ENCODE measurements around the gene SPATA18. TPM values are rescaled to one million over a fixed set of nuclear protein-coding genes. Genes with fewer than 3 reads are reported as not detected.

Gene SPATA18
- total and polyA plus RNA-seq, 4 donors: 0.03 to 1.1 (median 0.40) TPM

- TF ChIP-seq HNF4A (conservative IDR thresholded peaks at IDR 0.05) (no peak), FOXA2 (IDR thresholded peaks at IDR 0.05) (no peak), EGR1 (IDR thresholded peaks at IDR 0.05; ENCODE audit: low read depth in 2 of 2) (no peak), ATF3 (IDR thresholded peaks at IDR 0.05) (no peak), RXRA (IDR thresholded peaks at IDR 0.05) (no peak), REST (IDR thresholded peaks at IDR 0.05) (no peak), NR2F2 (IDR thresholded peaks at IDR 0.05) (no peak), FOXA1 (IDR thresholded peaks at IDR 0.05) (no peak), ZBTB33 (IDR thresholded peaks at IDR 0.05) (no peak), MAX (IDR thresholded peaks at IDR 0.05) (no peak)
- Histone ChIP-seq H3K9ac (ENCODE audit: low read depth in 1 of 2, low read length in 2 of 2) (no peak overlapping the region), H3K27me3 (ENCODE audit: control insufficient read depth in 4 of 4, insufficient read depth in 4 of 4, low read length in 3 of 4) (no peaks in the 10 kb centered on the region), H3K4me1 (ENCODE audit: control insufficient read depth in 4 of 4, insufficient read depth in 4 of 4, low read length in 3 of 4) (no peaks in the 10 kb centered on the region), H3K4me3 (ENCODE audit: low read depth in 1 of 3, low read length in 3 of 3) (no peak overlapping the region), H3K9me3 (ENCODE audit: control insufficient read depth in 4 of 4, low read length in 3 of 4) (no peaks in the 10 kb centered on the region), H3K36me3 (ENCODE audit: control insufficient read depth in 4 of 4, insufficient read depth in 3 of 4, low read depth in 1 of 4, low read length in 3 of 4) (no peaks in the 10 kb centered on the region), H3K27ac (ENCODE audit: low read depth in 1 of 2, low read length in 2 of 2) (no peak overlapping the region)
- WGBS: 72% methylated on average over 2 of the region's 2 CpGs
- no peak for DNase-seq (ENCODE audit: low spot score)
Measured at GRCh38 chr4:52099860-52100461, 48.9 kb downstream of the SPATA18 start.

- DNase-seq (ENCODE audit: low spot score): no peak
- Histone ChIP-seq H3K4me3 (ENCODE audit: low read depth in 1 of 3, low read length in 3 of 3) (no peak overlapping the region), H3K36me3 (ENCODE audit: control insufficient read depth in 4 of 4, insufficient read depth in 3 of 4, low read depth in 1 of 4, low read length in 3 of 4) (no peaks in the 10 kb centered on the region)
- no peak for TF ChIP-seq FOXA1 (IDR thresholded peaks at IDR 0.05)
- TF ChIP-seq JUND (IDR thresholded peaks at IDR 0.05): no peak
- TF ChIP-seq FOXA2 (IDR thresholded peaks at IDR 0.05): no peak
- no peak for TF ChIP-seq NR2F2 (IDR thresholded peaks at IDR 0.05)
- TF ChIP-seq ATF3 (IDR thresholded peaks at IDR 0.05): no peak
- no peak for TF ChIP-seq YY1 (IDR thresholded peaks at IDR 0.05)
- no peak for TF ChIP-seq EGR1 (IDR thresholded peaks at IDR 0.05; ENCODE audit: low read depth in 2 of 2)
- no peak for TF ChIP-seq SP1 (IDR thresholded peaks at IDR 0.05)
- TF ChIP-seq CTCF (IDR thresholded peaks at IDR 0.05; ENCODE audit: low read depth, low read length, missing input control): no peak
- no peak for TF ChIP-seq RAD21 (IDR thresholded peaks at IDR 0.05)
- no peak for TF ChIP-seq TAF1 (conservative IDR thresholded peaks at IDR 0.05)
- TF ChIP-seq HNF4A (conservative IDR thresholded peaks at IDR 0.05): no peak
- no peak for TF ChIP-seq ZBTB33 (IDR thresholded peaks at IDR 0.05)
- TF ChIP-seq RXRA (IDR thresholded peaks at IDR 0.05): no peak
- TF ChIP-seq MAX (IDR thresholded peaks at IDR 0.05): no peak
- TF ChIP-seq GABPA (IDR thresholded peaks at IDR 0.05 in 1 of 2, conservative IDR thresholded peaks at IDR 0.05 in 1 of 2): no peak
Measured at GRCh38 chr4:52102587-52102986, 51.5 kb downstream of the SPATA18 start.

More at GRCh38 chr4:52102587-52102986, 51.5 kb downstream of the SPATA18 start:
- no peaks in the 10 kb centered on the region for H3K4me1 ChIP-seq (ENCODE audit: control insufficient read depth in 4 of 4, insufficient read depth in 4 of 4, low read length in 3 of 4)
- no peak overlapping the region for H3K27ac ChIP-seq (ENCODE audit: low read depth in 1 of 2, low read length in 2 of 2)
- H3K27me3 ChIP-seq (ENCODE audit: control insufficient read depth in 4 of 4, insufficient read depth in 4 of 4, low read length in 3 of 4): no peaks in the 10 kb centered on the region
- no peaks in the 10 kb centered on the region for H3K9me3 ChIP-seq (ENCODE audit: control insufficient read depth in 4 of 4, low read length in 3 of 4)
- no peak overlapping the region for H3K9ac ChIP-seq (ENCODE audit: low read depth in 1 of 2, low read length in 2 of 2)
